ENCODE measurements around the gene CGB7. TPM values are rescaled to one million over a fixed set of nuclear protein-coding genes. Genes with fewer than 3 reads are reported as not detected.

Gene CGB7
- total and polyA plus RNA-seq, 2 donors (not counting 3 experiments of a cell fraction or from before 2014, with no cell fraction given), result 0.41 to 0.42 TPM

DNA sequence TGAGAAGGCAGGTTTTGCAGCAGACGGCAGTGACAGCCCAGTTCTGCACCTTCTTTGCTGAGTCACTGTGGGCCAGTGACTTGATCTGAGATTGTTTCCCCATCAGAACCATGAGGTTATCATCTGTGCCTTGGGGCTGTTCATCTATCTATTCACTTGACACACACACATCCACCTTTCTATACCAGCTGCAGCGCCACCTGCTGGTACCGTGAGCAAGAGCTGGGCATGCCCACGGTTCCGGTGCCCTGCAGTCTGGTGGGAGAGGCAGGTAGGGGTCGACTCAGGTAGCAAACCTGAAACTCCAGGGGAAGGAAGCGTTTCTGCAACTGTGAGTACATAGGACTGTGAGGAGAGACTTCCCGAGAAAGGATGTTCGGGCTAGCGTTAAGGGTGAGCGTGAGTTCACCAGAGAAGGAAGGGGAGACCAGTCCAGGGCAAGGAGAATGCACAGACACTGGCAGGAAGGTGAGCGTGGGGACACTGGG, 49.1 kb upstream of the CGB7 start:
- Histone ChIP-seq H3K9me3 (replicated peaks; ENCODE audit: control insufficient read depth, insufficient read depth, low read length) (no peaks in the 10 kb centered on the region), H3K9me1 (replicated peaks; ENCODE audit: control insufficient read depth, extremely low read depth, insufficient read depth, low read length) (no peaks in the 10 kb centered on the region), H3K27ac (ENCODE audit: insufficient read depth, low read depth, low read length) (no peak overlapping the region), H3K4me1 (ENCODE audit: control insufficient read depth, extremely low read depth, insufficient read depth, low read length) (no peaks in the 10 kb centered on the region), H2AFZ (ENCODE audit: low read depth, low read length) (no peak overlapping the region), H3K36me3 (ENCODE audit: control insufficient read depth in 2 of 2, extremely low read depth in 1 of 2, insufficient read depth in 2 of 2, low read length in 2 of 2) (peaks cover 26 to 62% of the 10 kb centered on the region in 2 experiments), H3K79me2 (ENCODE audit: control insufficient read depth, insufficient read depth, low read length) (no peaks in the 10 kb centered on the region), H3K27me3 (ENCODE audit: control insufficient read depth in 2 of 2, insufficient read depth in 2 of 2, low read length in 2 of 2) (no peaks in the 10 kb centered on the region), H3K4me2 (ENCODE audit: insufficient read depth, low read length) (no peak overlapping the region), H3K9ac (replicated peaks; ENCODE audit: extremely low read depth, insufficient read depth, low read length) (no peak overlapping the region), H4K20me1 (replicated peaks; ENCODE audit: control insufficient read depth, extremely low read depth, insufficient read depth, low read length) (no peaks in the 10 kb centered on the region), H3K4me3 (replicated peaks in 1 of 3; ENCODE audit: insufficient read depth in 1 of 3, low read depth in 1 of 3, low read length in 3 of 3) (no peak overlapping the region)
- DNase-seq (ENCODE audit: low read depth, low spot score) (peak; percentile 45), FAIRE-seq (peak; percentile 77)
- no TSS peak for BruUV-seq (replicated peaks)
- ChIA-PET CTCF (interaction anchor here (0.5 to 2.8 kb wide), 24 partner anchors 9 to 118 kb away, joined by 3 to 44 read pairs (median 5); partner anchors contain the start of genes GYS1, LIN7B and RUVBL2), POLR2A (no interaction called here)
- TF ChIP-seq FOS (IDR thresholded peaks at IDR 0.05; ENCODE audit: borderline replicate concordance, insufficient read depth, low read length), result no peak
- TF ChIP-seq, protein P1, sequence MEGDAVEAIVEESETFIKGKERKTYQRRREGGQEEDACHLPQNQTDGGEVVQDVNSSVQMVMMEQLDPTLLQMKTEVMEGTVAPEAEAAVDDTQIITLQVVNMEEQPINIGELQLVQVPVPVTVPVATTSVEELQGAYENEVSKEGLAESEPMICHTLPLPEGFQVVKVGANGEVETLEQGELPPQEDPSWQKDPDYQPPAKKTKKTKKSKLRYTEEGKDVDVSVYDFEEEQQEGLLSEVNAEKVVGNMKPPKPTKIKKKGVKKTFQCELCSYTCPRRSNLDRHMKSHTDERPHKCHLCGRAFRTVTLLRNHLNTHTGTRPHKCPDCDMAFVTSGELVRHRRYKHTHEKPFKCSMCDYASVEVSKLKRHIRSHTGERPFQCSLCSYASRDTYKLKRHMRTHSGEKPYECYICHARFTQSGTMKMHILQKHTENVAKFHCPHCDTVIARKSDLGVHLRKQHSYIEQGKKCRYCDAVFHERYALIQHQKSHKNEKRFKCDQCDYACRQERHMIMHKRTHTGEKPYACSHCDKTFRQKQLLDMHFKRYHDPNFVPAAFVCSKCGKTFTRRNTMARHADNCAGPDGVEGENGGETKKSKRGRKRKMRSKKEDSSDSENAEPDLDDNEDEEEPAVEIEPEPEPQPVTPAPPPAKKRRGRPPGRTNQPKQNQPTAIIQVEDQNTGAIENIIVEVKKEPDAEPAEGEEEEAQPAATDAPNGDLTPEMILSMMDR (IDR thresholded peaks at IDR 0.05; ENCODE audit: extremely low read depth in 1 of 2, insufficient read depth in 1 of 2, low read depth in 1 of 2, low read length in 2 of 2), result peak; percentile 82 to 84
- intact Hi-C loops (cut with micrococcal nuclease), result loop anchor here (1.0 kb wide), 1 partner anchor 9 kb away; no protein-coding TSS in a partner anchor
- dilution Hi-C loops (cut with MboI; ENCODE audit: extremely low pct_ligation_motif_present, low sequenced_read_pairs), result no loop called here

DNA sequence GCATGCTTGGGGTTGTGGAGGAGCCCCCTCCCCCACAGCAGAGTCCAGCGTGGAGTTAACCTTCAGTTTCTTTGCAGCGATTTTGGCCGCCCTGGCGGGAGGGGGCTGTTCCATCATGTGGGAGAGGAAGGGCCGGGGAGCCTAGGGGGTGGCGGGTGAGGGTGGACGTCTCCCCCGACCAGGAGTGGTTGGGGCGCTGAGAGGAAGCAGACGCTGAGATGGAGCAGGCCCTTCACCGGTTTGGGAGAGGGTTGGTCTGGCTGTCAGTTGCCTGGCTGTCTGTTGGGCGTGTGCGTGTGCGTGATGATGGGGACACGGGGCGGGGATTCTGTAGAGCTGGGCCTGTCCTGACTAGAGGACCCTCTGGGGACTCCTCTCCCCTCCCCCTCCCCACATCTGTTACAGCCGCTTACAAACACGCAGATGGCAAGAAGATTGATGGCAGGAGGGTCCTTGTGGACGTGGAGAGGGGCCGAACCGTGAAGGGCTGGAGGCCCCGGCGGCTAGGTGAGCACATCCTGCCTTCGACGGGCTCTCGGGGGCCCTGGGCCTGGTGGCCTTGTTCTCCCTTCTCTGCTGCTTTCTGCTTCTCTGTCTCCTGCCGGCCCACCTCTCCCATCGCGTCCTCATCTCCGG, 46.8 kb upstream of the CGB7 start:
- dilution Hi-C loops (cut with MboI; ENCODE audit: extremely low pct_ligation_motif_present, low sequenced_read_pairs) (no loop called here), intact Hi-C loops (cut with micrococcal nuclease) (no loop called here)
- POLR2A ChIA-PET, result no interaction called here
- Histone ChIP-seq H3K9me3 (replicated peaks; ENCODE audit: control insufficient read depth, insufficient read depth, low read length) (no peaks in the 10 kb centered on the region), H3K9me1 (replicated peaks; ENCODE audit: control insufficient read depth, extremely low read depth, insufficient read depth, low read length) (no peaks in the 10 kb centered on the region), H3K4me2 (ENCODE audit: insufficient read depth, low read length) (no peak overlapping the region), H3K36me3 (ENCODE audit: control insufficient read depth in 2 of 2, extremely low read depth in 1 of 2, insufficient read depth in 2 of 2, low read length in 2 of 2) (peaks cover 27 to 72% of the 10 kb centered on the region in 2 experiments), H3K27ac (ENCODE audit: insufficient read depth, low read depth, low read length) (no peak overlapping the region), H4K20me1 (replicated peaks; ENCODE audit: control insufficient read depth, extremely low read depth, insufficient read depth, low read length) (no peaks in the 10 kb centered on the region), H3K9ac (replicated peaks; ENCODE audit: extremely low read depth, insufficient read depth, low read length) (no peak overlapping the region), H2AFZ (ENCODE audit: low read depth, low read length) (no peak overlapping the region), H3K27me3 (ENCODE audit: control insufficient read depth in 2 of 2, insufficient read depth in 2 of 2, low read length in 2 of 2) (no peaks in the 10 kb centered on the region), H3K79me2 (ENCODE audit: control insufficient read depth, insufficient read depth, low read length) (peaks cover 5% of the 10 kb centered on the region), H3K4me1 (ENCODE audit: control insufficient read depth, extremely low read depth, insufficient read depth, low read length) (no peaks in the 10 kb centered on the region), H3K4me3 (replicated peaks in 1 of 3; ENCODE audit: insufficient read depth in 1 of 3, low read depth in 1 of 3, low read length in 3 of 3) (no peak overlapping the region)
- FAIRE-seq, result no peak
- DNase-seq (ENCODE audit: low read depth, low spot score), result no peak
- TF ChIP-seq EZH2 (IDR thresholded peaks at IDR 0.05; ENCODE audit: borderline replicate concordance, low read depth, low read length, severe bottlenecking) (no peak), POLR2A (IDR thresholded peaks at IDR 0.05; ENCODE audit: low read depth, low read length) (no peak), MYC (IDR thresholded peaks at IDR 0.05; ENCODE audit: low read depth, low read length) (no peak), JUN (IDR thresholded peaks at IDR 0.05; ENCODE audit: borderline replicate concordance, insufficient read depth, insufficient read length, low read depth) (no peak), POLR2AphosphoS5 (IDR thresholded peaks at IDR 0.05; ENCODE audit: insufficient read depth, low read depth, low read length) (no peak)
- TF ChIP-seq, protein P1 (IDR thresholded peaks at IDR 0.05; ENCODE audit: extremely low read depth in 1 of 2, insufficient read depth in 1 of 2, low read depth in 1 of 2, low read length in 2 of 2), result no peak
- TF ChIP-seq, protein P2, sequence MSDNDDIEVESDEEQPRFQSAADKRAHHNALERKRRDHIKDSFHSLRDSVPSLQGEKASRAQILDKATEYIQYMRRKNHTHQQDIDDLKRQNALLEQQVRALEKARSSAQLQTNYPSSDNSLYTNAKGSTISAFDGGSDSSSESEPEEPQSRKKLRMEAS (IDR thresholded peaks at IDR 0.05; ENCODE audit: insufficient read depth, insufficient read length), result no peak
- BruUV-seq (replicated peaks), result no TSS peak
- CTCF ChIA-PET, result interaction anchor here (2.7 to 2.8 kb wide), 3 partner anchors 11 to 104 kb away, joined by 20 to 35 read pairs (median 21); partner anchors contain the start of gene LIN7B

All from endothelial cell of umbilical vein (primary cell).